ENCODE data around the gene LTBP2.
"Not testable (repeated sequence)": the region's sequence is repeated elsewhere in the genome, so short reads cannot be mapped to it uniquely, and the experiment has no call there.

Gene LTBP2

GRCh38 chr14:74457565-74457895, 154.5 kb downstream of the LTBP2 start:
- DNase-seq (ENCODE audit: low read depth in 1 of 2, low spot score in 1 of 2): no peak

- DNase-seq (ENCODE audit: low read depth in 1 of 2, low spot score in 1 of 2): no peak
These were observed 155.1 kb downstream of the LTBP2 start for GRCh38 chr14:74456684-74457564.

- not testable (repeated sequence) for DNase-seq (ENCODE audit: low read depth in 1 of 2, low spot score in 1 of 2)
These were observed 157.6 kb downstream of the LTBP2 start for GRCh38 chr14:74454397-74454796.
